Measurements from ENCODE around the gene ZNF688.

DNA sequence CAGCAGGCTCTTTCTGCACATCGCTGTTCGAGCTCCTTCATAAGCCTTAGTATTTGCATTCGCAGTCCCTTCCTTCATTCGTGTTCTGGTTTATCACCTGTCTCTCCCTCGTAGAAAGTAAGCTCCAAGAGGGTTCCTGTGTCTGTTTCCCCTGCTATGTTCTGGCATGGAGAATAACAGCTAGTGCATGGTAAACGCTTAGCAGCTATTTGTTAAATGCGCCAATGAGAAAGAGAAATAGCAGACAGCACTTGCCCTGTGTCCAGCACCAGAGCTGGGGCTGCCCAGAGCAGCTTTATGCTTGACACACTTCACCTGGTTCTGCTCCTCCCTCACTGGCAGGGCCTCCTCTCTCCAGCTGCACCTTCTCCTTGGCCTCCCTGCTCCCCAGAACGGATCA, 5.5 kb downstream of the ZNF688 start:
- no peak for TF ChIP-seq CTCF (conservative IDR thresholded peaks at IDR 0.05; ENCODE audit: low read depth, low read length)
- no peak for TF ChIP-seq EZH2phosphoT487 (IDR thresholded peaks at IDR 0.05; ENCODE audit: borderline replicate concordance, low read length)
- TF ChIP-seq EZH2 (IDR thresholded peaks at IDR 0.05; ENCODE audit: low read length, unreplicated experiment) = no peak
